T-helper 1 cell treated with Interleukin-12 subunit alpha and Interleukin-12 subunit beta and Interleukin-4 antibody, amounts not matched to agents 30 μg/mL and 1 μg/mL, for 36 hours (primary cell): Measurements from ENCODE around the gene CRB1.

Experiments
- H3K27ac Mint-ChIP-seq: one replicate; pipeline ENCODE4 v1.8.0; 2021; ENCODE audit warnings: mild to moderate bottlenecking, mixed read lengths
- H3K27me3 Mint-ChIP-seq: one replicate; pipeline ENCODE4 v1.8.0; 2021; ENCODE audit warnings: low read depth, mixed read lengths
- H3K36me3 Mint-ChIP-seq: one replicate; pipeline ENCODE4 v1.8.0; 2021; ENCODE audit warnings: low read depth, mixed read lengths
- H3K4me1 Mint-ChIP-seq: one replicate; pipeline ENCODE4 v1.8.0; 2021; ENCODE audit warnings: low read depth, mixed read lengths
- H3K4me3 Mint-ChIP-seq: one replicate; pipeline ENCODE4 v1.8.0; 2021; ENCODE audit warnings: mild to moderate bottlenecking, moderate library complexity, mixed read lengths
- H3K9me3 Mint-ChIP-seq: one replicate; pipeline ENCODE4 v1.8.0; 2021; ENCODE audit warnings: mixed read lengths

CRB1 gene

DNA sequence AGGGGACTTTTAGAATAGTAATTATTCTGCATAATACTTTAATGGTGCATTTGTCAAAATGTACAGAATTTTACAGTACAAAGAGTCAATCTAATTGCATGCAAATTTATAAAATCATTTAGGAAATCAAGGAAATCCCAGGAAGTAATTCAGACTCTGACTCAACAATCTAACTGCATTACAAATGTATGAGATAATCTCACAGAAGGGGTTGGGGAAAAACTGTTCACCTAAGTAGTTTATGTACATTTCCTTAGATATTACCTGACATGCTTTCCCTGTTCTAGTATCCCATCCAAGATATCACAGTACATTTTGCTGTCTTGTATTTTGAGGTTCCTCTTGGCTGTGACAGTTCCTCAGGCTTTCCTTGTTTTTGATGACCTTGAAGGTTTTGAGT is 4.7 kb downstream of the CRB1 start:
- no peak overlapping the region for H3K27ac Mint-ChIP-seq
- H3K27me3 Mint-ChIP-seq = peaks cover 3% of the 10 kb centered on the region
- no peaks in the 10 kb centered on the region for H3K9me3 Mint-ChIP-seq
- no peaks in the 10 kb centered on the region for H3K4me1 Mint-ChIP-seq
- H3K36me3 Mint-ChIP-seq = no peaks in the 10 kb centered on the region
- H3K4me3 Mint-ChIP-seq = no peak overlapping the region

DNA sequence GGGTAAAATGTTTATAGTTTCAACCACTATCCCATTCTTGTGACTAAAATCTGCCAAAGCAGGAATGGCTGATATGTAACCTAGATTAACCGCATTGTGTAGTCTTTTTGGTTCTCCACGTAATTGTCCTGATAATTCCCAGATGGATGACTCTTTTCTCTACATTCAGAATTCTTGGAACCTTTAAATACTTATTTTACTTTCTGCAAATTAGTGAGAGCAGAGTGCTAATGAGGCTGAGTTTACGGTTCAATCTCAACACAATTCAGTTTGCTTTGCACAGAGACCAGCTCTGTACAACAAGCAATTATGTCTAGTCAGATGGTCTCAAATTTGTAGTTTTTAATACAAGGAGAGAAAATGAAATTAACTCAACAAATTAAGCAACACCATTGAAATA is 9.1 kb downstream of the CRB1 start:
- H3K27me3 Mint-ChIP-seq = peaks cover 3% of the 10 kb centered on the region
- no peaks in the 10 kb centered on the region for H3K9me3 Mint-ChIP-seq
- no peak overlapping the region for H3K4me3 Mint-ChIP-seq

GRCh38 chr1:197284325-197284724 is 16.3 kb downstream of the CRB1 start:
- H3K27ac Mint-ChIP-seq = no peak overlapping the region
- H3K9me3 Mint-ChIP-seq = no peaks in the 10 kb centered on the region
- no peaks in the 10 kb centered on the region for H3K36me3 Mint-ChIP-seq
- H3K27me3 Mint-ChIP-seq = peaks cover 3% of the 10 kb centered on the region
- H3K4me3 Mint-ChIP-seq = no peak overlapping the region
- peaks cover 2% of the 10 kb centered on the region for H3K4me1 Mint-ChIP-seq

More for the DNA sequence above, 9.1 kb downstream of the CRB1 start:
- Mint-ChIP-seq H3K27ac (no peak overlapping the region), H3K36me3 (no peaks in the 10 kb centered on the region), H3K4me1 (no peaks in the 10 kb centered on the region)

DNA sequence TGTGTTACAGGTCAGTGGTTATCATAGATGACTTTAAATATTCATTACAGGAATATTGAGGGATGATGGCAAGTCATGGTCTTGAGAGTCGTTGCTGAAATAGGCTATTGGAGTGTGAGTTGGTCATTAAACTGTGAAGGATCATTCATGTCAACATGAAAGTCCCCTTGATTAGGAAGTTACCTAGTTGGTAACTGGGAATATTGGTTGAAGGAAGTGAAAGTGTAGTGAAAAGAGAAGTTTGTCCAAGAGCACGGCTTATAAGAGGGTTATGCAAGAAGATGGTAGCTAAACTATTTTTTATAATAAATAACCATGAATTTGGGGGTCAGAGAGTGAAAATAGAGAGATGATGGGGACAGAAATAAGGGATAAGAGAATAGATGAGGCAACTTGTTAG is 16.9 kb downstream of the CRB1 start:
- no peak overlapping the region for H3K27ac Mint-ChIP-seq

GRCh38 chr1:197285526-197286205 is 17.6 kb downstream of the CRB1 start:
- peaks cover 3% of the 10 kb centered on the region for H3K27me3 Mint-ChIP-seq
- H3K9me3 Mint-ChIP-seq = no peaks in the 10 kb centered on the region
- no peak overlapping the region for H3K4me3 Mint-ChIP-seq
- H3K36me3 Mint-ChIP-seq = no peaks in the 10 kb centered on the region
- no peak overlapping the region for H3K27ac Mint-ChIP-seq
- H3K4me1 Mint-ChIP-seq = peaks cover 2% of the 10 kb centered on the region

More for the DNA sequence above, 16.9 kb downstream of the CRB1 start:
- Mint-ChIP-seq H3K4me1 (peaks cover 2% of the 10 kb centered on the region), H3K9me3 (no peaks in the 10 kb centered on the region), H3K4me3 (no peak overlapping the region), H3K36me3 (no peaks in the 10 kb centered on the region), H3K27me3 (peaks cover 3% of the 10 kb centered on the region)

GRCh38 chr1:197286634-197287033 is 18.6 kb downstream of the CRB1 start:
- Mint-ChIP-seq H3K4me3 (no peak overlapping the region), H3K27ac (no peak overlapping the region), H3K36me3 (no peaks in the 10 kb centered on the region), H3K4me1 (peaks cover 2% of the 10 kb centered on the region), H3K9me3 (no peaks in the 10 kb centered on the region), H3K27me3 (peaks cover 3% of the 10 kb centered on the region)

GRCh38 chr1:197287863-197288262 is 19.8 kb downstream of the CRB1 start:
- Mint-ChIP-seq H3K36me3 (no peaks in the 10 kb centered on the region), H3K27me3 (peaks cover 3% of the 10 kb centered on the region), H3K4me3 (no peak overlapping the region), H3K4me1 (peaks cover 2% of the 10 kb centered on the region), H3K27ac (no peak overlapping the region), H3K9me3 (no peaks in the 10 kb centered on the region)

DNA sequence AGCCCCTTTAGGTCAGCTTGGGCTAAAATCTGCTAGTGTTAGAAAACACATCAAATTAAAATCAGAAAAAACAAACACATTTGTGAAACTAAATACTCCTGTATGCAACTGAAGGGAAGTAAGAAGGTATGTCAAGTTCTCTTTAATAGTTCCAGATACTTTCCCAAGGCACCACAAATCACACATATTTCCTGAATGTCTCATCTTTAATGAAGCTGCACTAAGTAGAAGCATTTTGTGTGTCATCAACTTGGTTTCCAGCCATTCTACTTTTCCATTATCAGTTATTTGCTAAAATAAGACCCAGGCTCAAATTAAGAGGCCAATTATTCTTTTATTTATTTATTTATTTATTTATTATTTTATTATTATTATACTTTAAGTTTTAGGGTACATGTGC is 34.7 kb downstream of the CRB1 start:
- no peak overlapping the region for H3K4me3 Mint-ChIP-seq
- no peaks in the 10 kb centered on the region for H3K4me1 Mint-ChIP-seq
- no peaks in the 10 kb centered on the region for H3K36me3 Mint-ChIP-seq
- no peak overlapping the region for H3K27ac Mint-ChIP-seq
- peaks cover 3% of the 10 kb centered on the region for H3K27me3 Mint-ChIP-seq
- H3K9me3 Mint-ChIP-seq = no peaks in the 10 kb centered on the region

DNA sequence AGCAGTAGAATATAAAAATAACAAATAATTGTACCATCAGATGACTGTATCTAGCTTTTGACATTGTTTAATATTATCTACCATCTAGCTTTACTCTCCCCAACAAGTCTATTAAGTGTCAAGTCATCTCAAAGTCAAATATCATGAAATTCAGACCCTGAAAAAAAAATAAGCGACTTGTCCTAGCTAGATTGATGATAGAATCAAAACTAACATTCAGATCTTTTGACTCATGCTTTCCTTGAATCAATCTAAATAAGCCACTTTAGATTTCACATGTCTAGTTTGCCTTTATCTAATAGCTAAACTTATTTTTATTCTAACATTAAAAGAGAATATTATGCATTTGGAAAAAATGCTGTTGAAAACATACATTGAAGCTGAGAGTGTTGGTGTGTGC is 35.4 kb downstream of the CRB1 start:
- Mint-ChIP-seq H3K36me3 (no peaks in the 10 kb centered on the region), H3K9me3 (no peaks in the 10 kb centered on the region), H3K4me3 (no peak overlapping the region), H3K27me3 (peaks cover 3% of the 10 kb centered on the region), H3K27ac (no peak overlapping the region), H3K4me1 (no peaks in the 10 kb centered on the region)

DNA sequence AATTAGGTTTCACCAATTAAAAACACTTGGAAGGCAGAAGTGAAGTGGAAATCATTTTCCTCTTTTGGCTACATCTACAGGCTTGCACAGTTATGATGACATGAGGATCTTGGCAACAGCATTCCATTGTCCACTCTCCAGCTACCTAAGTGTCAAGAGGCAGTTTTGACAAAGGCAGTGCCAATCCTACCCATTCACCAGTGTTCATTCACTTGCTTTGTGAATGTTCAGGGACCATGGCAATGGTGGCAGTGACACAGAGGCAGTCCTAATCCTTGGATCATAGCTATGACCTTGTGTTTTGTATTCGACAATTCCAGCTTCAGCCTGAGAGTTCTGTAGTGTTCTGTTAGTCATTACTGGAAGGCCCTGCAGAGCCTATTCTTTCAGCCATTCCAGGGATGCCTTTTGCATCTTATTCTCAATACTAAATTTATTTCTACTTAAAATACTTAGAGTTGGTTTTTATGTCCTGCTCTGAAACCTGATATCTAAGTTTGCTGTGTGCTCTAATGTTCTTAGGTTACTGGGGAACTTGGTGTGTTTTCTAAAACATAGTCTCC is 36.7 kb downstream of the CRB1 start:
- H3K9me3 Mint-ChIP-seq = no peaks in the 10 kb centered on the region
- H3K4me3 Mint-ChIP-seq = no peak overlapping the region
- no peaks in the 10 kb centered on the region for H3K4me1 Mint-ChIP-seq
- peaks cover 3% of the 10 kb centered on the region for H3K27me3 Mint-ChIP-seq
- H3K27ac Mint-ChIP-seq = no peak overlapping the region
- H3K36me3 Mint-ChIP-seq = no peaks in the 10 kb centered on the region

- H3K4me3 Mint-ChIP-seq = no peak overlapping the region
- no peaks in the 10 kb centered on the region for H3K4me1 Mint-ChIP-seq
- H3K9me3 Mint-ChIP-seq = no peaks in the 10 kb centered on the region
- H3K36me3 Mint-ChIP-seq = no peaks in the 10 kb centered on the region
- H3K27me3 Mint-ChIP-seq = peaks cover 3% of the 10 kb centered on the region
- H3K27ac Mint-ChIP-seq = no peak overlapping the region
Measured at GRCh38 chr1:197305925-197306324, 37.9 kb downstream of the CRB1 start.

- Mint-ChIP-seq H3K9me3 (no peaks in the 10 kb centered on the region), H3K27ac (no peak overlapping the region), H3K36me3 (no peaks in the 10 kb centered on the region), H3K27me3 (peaks cover 1% of the 10 kb centered on the region), H3K4me1 (no peaks in the 10 kb centered on the region), H3K4me3 (no peak overlapping the region)
Measured at GRCh38 chr1:197306381-197307062, 38.5 kb downstream of the CRB1 start.

- no peaks in the 10 kb centered on the region for H3K9me3 Mint-ChIP-seq
- H3K27ac Mint-ChIP-seq = no peak overlapping the region
- no peak overlapping the region for H3K4me3 Mint-ChIP-seq
- no peaks in the 10 kb centered on the region for H3K4me1 Mint-ChIP-seq
- no peaks in the 10 kb centered on the region for H3K27me3 Mint-ChIP-seq
- no peaks in the 10 kb centered on the region for H3K36me3 Mint-ChIP-seq
Measured at GRCh38 chr1:197307136-197307535, 39.1 kb downstream of the CRB1 start.

DNA sequence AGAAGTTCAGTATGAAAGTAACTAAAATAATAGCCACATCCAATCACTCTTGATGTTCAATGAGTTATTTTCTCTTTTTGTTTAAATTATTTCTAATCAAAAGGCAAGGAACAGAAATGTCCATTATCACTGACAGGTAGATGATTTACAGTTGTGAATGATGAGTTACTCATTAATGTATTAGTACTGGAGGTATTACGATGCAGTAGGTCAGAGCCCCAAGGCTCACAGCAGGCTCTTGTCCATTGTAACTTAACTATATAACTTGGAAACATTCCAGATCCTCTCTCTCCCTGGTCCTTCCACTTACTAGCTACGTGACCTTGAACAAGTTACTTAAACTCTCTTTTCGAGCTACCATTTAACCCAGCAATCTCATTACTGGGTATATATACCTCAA is 39.5 kb downstream of the CRB1 start:
- Mint-ChIP-seq H3K4me1 (no peaks in the 10 kb centered on the region), H3K9me3 (no peaks in the 10 kb centered on the region), H3K36me3 (no peaks in the 10 kb centered on the region), H3K4me3 (no peak overlapping the region), H3K27ac (no peak overlapping the region), H3K27me3 (no peaks in the 10 kb centered on the region)

DNA sequence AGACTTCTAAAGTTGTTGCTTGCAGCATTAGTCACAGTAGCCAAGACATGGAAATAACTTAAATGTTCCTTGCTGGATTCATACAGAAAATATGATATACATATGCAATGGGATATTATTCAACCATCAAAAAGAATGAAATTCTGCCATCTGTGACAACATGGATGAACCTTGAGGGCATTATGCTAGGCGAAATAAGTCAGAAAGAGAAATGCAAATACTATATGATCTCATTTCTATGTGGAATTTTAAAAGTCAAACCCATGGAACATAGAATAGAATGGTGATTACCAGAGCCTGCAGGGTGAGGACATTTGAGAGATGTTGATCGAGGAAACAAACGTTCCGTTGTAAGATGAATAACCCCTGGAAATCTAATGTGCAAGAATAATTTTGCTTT is 43.0 kb downstream of the CRB1 start:
- no peak overlapping the region for H3K4me3 Mint-ChIP-seq
- H3K27ac Mint-ChIP-seq = no peak overlapping the region
- H3K9me3 Mint-ChIP-seq = no peaks in the 10 kb centered on the region
- H3K4me1 Mint-ChIP-seq = no peaks in the 10 kb centered on the region
- H3K27me3 Mint-ChIP-seq = no peaks in the 10 kb centered on the region
- H3K36me3 Mint-ChIP-seq = no peaks in the 10 kb centered on the region
